Measurements from ENCODE around the gene HNRNPLL.
A peak's percentile ranks its signal among the peaks of the same experiment; 100 is the strongest.
"Not testable (repeated sequence)": the region's sequence is repeated elsewhere in the genome, so short reads cannot be mapped to it uniquely, and the experiment has no call there.

The HNRNPLL gene

GRCh38 chr2:38602732-38603401 is at the start of gene HNRNPLL:
Gene HNRNPLL (minus strand): TSS chr2:38602928. CDS start chr2:38602626, 302 bp downstream.
- DNase-seq = peak; percentile 91

- DNase-seq = no peak
These were observed 48.0 kb upstream of the HNRNPLL start for GRCh38 chr2:38650717-38651116.

- no peak for DNase-seq
These were observed 47.3 kb upstream of the HNRNPLL start for GRCh38 chr2:38650012-38650411.

GRCh38 chr2:38649176-38649728 is 46.5 kb upstream of the HNRNPLL start:
- no peak for DNase-seq

GRCh38 chr2:38648107-38648761 is 45.5 kb upstream of the HNRNPLL start:
- DNase-seq = no peak

- DNase-seq = not testable (repeated sequence)
These were observed 41.2 kb upstream of the HNRNPLL start for GRCh38 chr2:38643683-38644511.

- no peak for DNase-seq
These were observed 40.4 kb upstream of the HNRNPLL start for GRCh38 chr2:38643021-38643671.

GRCh38 chr2:38642373-38643017 is 39.8 kb upstream of the HNRNPLL start:
- DNase-seq = not testable (repeated sequence)

GRCh38 chr2:38636069-38636468 is 33.3 kb upstream of the HNRNPLL start:
- DNase-seq = no peak

- no peak for DNase-seq
These were observed 32.4 kb upstream of the HNRNPLL start for GRCh38 chr2:38635139-38635538.

- DNase-seq = no peak
These were observed 32.0 kb upstream of the HNRNPLL start for GRCh38 chr2:38634684-38635083.

- no peak for DNase-seq
These were observed 31.2 kb upstream of the HNRNPLL start for GRCh38 chr2:38633895-38634294.

- no peak for DNase-seq
These were observed 30.3 kb upstream of the HNRNPLL start for GRCh38 chr2:38632980-38633379.

GRCh38 chr2:38631976-38632375 is 29.2 kb upstream of the HNRNPLL start:
- DNase-seq = no peak

GRCh38 chr2:38629684-38630083 is 27.0 kb upstream of the HNRNPLL start:
- no peak for DNase-seq

GRCh38 chr2:38627391-38627790 is 24.7 kb upstream of the HNRNPLL start:
- DNase-seq = no peak

GRCh38 chr2:38626326-38627035 is 23.8 kb upstream of the HNRNPLL start:
- DNase-seq = no peak

GRCh38 chr2:38622210-38622609 is 19.5 kb upstream of the HNRNPLL start:
- DNase-seq = no peak

- no peak for DNase-seq
These were observed 18.3 kb upstream of the HNRNPLL start for GRCh38 chr2:38621018-38621417.

- DNase-seq = no peak
These were observed 17.7 kb upstream of the HNRNPLL start for GRCh38 chr2:38620282-38620977.
